H1 (cell line): ENCODE measurements around the gene UBALD1. TPM values are rescaled to one million over a fixed set of nuclear protein-coding genes. Genes with fewer than 3 reads are reported as not detected.

Experiments used
- ASH2L ChIP-seq: fragments of 200-600, 300-600 bp; sonication (generic); IDR thresholded peaks from one replicate; pipeline ENCODE4 v1.7.1; 2017; ENCODE audit warnings: low read length
- ATF2 ChIP-seq: IDR thresholded peaks from 2 replicates; pipeline ENCODE4 v1.6.1; 2012; ENCODE audit warnings: low read length, inconsistent platforms
- ATF3 ChIP-seq: IDR thresholded peaks from 2 replicates; pipeline ENCODE4 v1.6.1; 2011; ENCODE audit warnings: low read depth, mild to moderate bottlenecking, low read length; ENCODE audit not compliant: insufficient read depth
- CTBP2 ChIP-seq: IDR thresholded peaks from 2 replicates; pipeline ENCODE4 v1.7.0; 2011; ENCODE audit warnings: borderline replicate concordance, mild to moderate bottlenecking, moderate library complexity, mixed read lengths, low read length; ENCODE audit not compliant: insufficient read depth, insufficient read length
- EGR1 ChIP-seq: IDR thresholded peaks from 2 replicates; pipeline ENCODE4 v1.6.1; 2011; ENCODE audit warnings: low read depth, low read length, borderline replicate concordance
- HDAC2 ChIP-seq, 2 experiments: fragments of 300-600 bp in 1 of 2; sonication (generic) in 1 of 2; IDR thresholded peaks; 2 replicates each; pipeline ENCODE4 v1.6.1; 2011 to 2012; ENCODE audit warnings: low read depth in 2 of 2, low read length in 2 of 2, mild to moderate bottlenecking in 2 of 2, moderate library complexity in 2 of 2, borderline replicate concordance in 1 of 2, inconsistent platforms in 1 of 2
- JUND ChIP-seq: IDR thresholded peaks from 2 replicates; pipeline ENCODE4 v1.6.1; 2011; ENCODE audit warnings: mild to moderate bottlenecking, improper control_type of control experiment, low read length
- KDM4A ChIP-seq: IDR thresholded peaks from one replicate; pipeline ENCODE4 v1.7.1; 2012; ENCODE audit warnings: low read depth, mild to moderate bottlenecking, moderate library complexity, low read length, inconsistent platforms; ENCODE audit not compliant: severe bottlenecking
- NRF1 ChIP-seq: IDR thresholded peaks from 2 replicates; pipeline ENCODE4 v1.6.1; 2011; ENCODE audit warnings: mild to moderate bottlenecking, low read depth, low read length, improper control_type of control experiment
- PHF8 ChIP-seq: fragments of 200-600 bp; sonication (generic); conservative IDR thresholded peaks from 2 replicates; pipeline ENCODE4 v1.7.1; 2012; ENCODE audit warnings: low read depth, mild to moderate bottlenecking, inconsistent platforms, low read length, moderate library complexity
- POU5F1 ChIP-seq: IDR thresholded peaks from 2 replicates; pipeline ENCODE4 v1.6.1; 2011; ENCODE audit warnings: low read depth, mild to moderate bottlenecking, low read length, moderate library complexity
- RFX5 ChIP-seq: IDR thresholded peaks from 2 replicates; pipeline ENCODE4 v1.6.1; 2011; ENCODE audit warnings: low read depth, low read length, improper control_type of control experiment, borderline replicate concordance
- RXRA ChIP-seq: IDR thresholded peaks from 2 replicates; pipeline ENCODE4 v1.6.1; 2011; ENCODE audit warnings: low read depth, mild to moderate bottlenecking, low read length, moderate library complexity; ENCODE audit not compliant: insufficient read depth
- SIN3A ChIP-seq, 2 experiments: IDR thresholded peaks in 1 of 2; conservative IDR thresholded peaks in 1 of 2; 2 replicates each; pipeline ENCODE4 v1.6.1; 2011 to 2012; ENCODE audit warnings: low read length in 2 of 2, improper control_type of control experiment in 1 of 2, low read depth in 1 of 2, mild to moderate bottlenecking in 1 of 2
- SIX5 ChIP-seq: IDR thresholded peaks from 2 replicates; pipeline ENCODE4 v1.6.1; 2011; ENCODE audit warnings: mild to moderate bottlenecking, low read depth, low read length
- SP4 ChIP-seq: IDR thresholded peaks from 2 replicates; pipeline ENCODE4 v1.6.1; 2012; ENCODE audit warnings: low read length, inconsistent platforms
- TAF7 ChIP-seq: optimal IDR thresholded peaks from 2 replicates; pipeline ENCODE3; 2011; ENCODE audit warnings: low read depth, mild to moderate bottlenecking, inconsistent platforms, low read length, moderate library complexity, borderline replicate concordance
- TCF12 ChIP-seq: IDR thresholded peaks from 2 replicates; pipeline ENCODE4 v1.6.1; 2011; ENCODE audit warnings: low read depth, mild to moderate bottlenecking, low read length
- USF2 ChIP-seq: IDR thresholded peaks from 2 replicates; pipeline ENCODE4 v1.6.1; 2011; ENCODE audit warnings: low read length, improper control_type of control experiment
- polyA plus RNA-seq, 7 experiments: library from polyadenylated mRNA; depleted of rRNA in 3 of 7; stranded (reverse) in 5 of 7; unstranded in 2 of 7; fragments of >200 nt in 5 of 7; fragments of 200-250 nt in 2 of 7; gene quantifications; 1 replicate in 5 of 7; 2 replicates in 1 of 7; 4 replicates in 1 of 7; pipeline versions ENCODE4 v1.2.1 to v1.2.3, GENCODE V29; 2011 to 2013; ENCODE audit warnings: missing spikeins in 2 of 7, mixed read lengths in 2 of 7
- total RNA-seq: library from RNA; stranded (reverse); fragmentation: NEBNext Ultra II Directional; extraction: Animal tissue kit (Norgen Biotek cat#: 25700); gene quantifications from 2 replicates; pipeline ENCODE4 v1.2.1, GENCODE V29; 2021

UBALD1 gene
- total and polyA plus RNA-seq, 2 of the 8 experiments (the other 6 are each of a cell fraction or from before 2014, with no cell fraction given): 28.6 to 62.0 TPM

GRCh38 chr16:4616047-4616811 lies 1.5 kb upstream of the UBALD1 start (continued):
- no peak; the same call in none of the 2 replicates for TF ChIP-seq ATF2
- TF ChIP-seq PHF8: peak; percentile 63
- no peak for TF ChIP-seq ATF3
- TF ChIP-seq JUND: no peak
- peak; percentile 34; the same call in 1 of the 2 replicates for TF ChIP-seq EGR1
- no peak for TF ChIP-seq POU5F1
- TF ChIP-seq RFX5: no peak
- TF ChIP-seq KDM4A: peak; percentile 56
- peak; percentile 61 for TF ChIP-seq ASH2L
- TF ChIP-seq HDAC2 (IDR thresholded peaks at IDR 0.05; ENCODE audit: borderline replicate concordance in 1 of 2, low read depth in 2 of 2, low read length in 2 of 2): peak in 1 of 2 experiments; percentile 60; a peak in 1 of 4 replicates
- TF ChIP-seq RXRA: no peak
- TF ChIP-seq NRF1: no peak
- TF ChIP-seq USF2: no peak
- peak; percentile 37; the same call in 1 of the 2 replicates for TF ChIP-seq SIX5
- TF ChIP-seq SIN3A (conservative IDR thresholded peaks at IDR 0.05 in 1 of 2, IDR thresholded peaks at IDR 0.05 in 1 of 2; ENCODE audit: low read depth in 1 of 2, low read length in 2 of 2): peak; percentile 77 to 81; a peak in 3 of 4 replicates
- no peak for TF ChIP-seq TCF12
- peak; percentile 67 for TF ChIP-seq TAF7
- no peak for TF ChIP-seq CTBP2
- TF ChIP-seq SP4: no peak; the same call in 1 of the 2 replicates
